ENCODE results near the gene TSHZ2. TPM values are rescaled to one million over a fixed set of nuclear protein-coding genes. Genes with fewer than 3 reads are reported as not detected.

TSHZ2 gene
- total RNA-seq, 1 donor from 2014 or later = 12.6 TPM

- intact Hi-C loops (cut with DNase I) = no loop called here
- Histone ChIP-seq H3K36me3 (no peaks in the 10 kb centered on the region), H3K27ac (no peak overlapping the region), H3K4me3 (no peak overlapping the region), H3K4me1 (peaks cover 11% of the 10 kb centered on the region), H3K9me3 (no peaks in the 10 kb centered on the region), H3K27me3 (ENCODE audit: low read depth) (no peaks in the 10 kb centered on the region)
- DNase-seq = no peak
- no peak for ATAC-seq
- TF ChIP-seq CTCF (IDR thresholded peaks at IDR 0.05) = no peak
Observed at GRCh38 chr20:52994184-52994970, 22.2 kb downstream of the TSHZ2 start.

GRCh38 chr20:52996130-52996529 lies 24.0 kb downstream of the TSHZ2 start:
- no peak for TF ChIP-seq CTCF (IDR thresholded peaks at IDR 0.05)
- Histone ChIP-seq H3K4me1 (peaks cover 11% of the 10 kb centered on the region), H3K4me3 (no peak overlapping the region), H3K27me3 (ENCODE audit: low read depth) (no peaks in the 10 kb centered on the region), H3K9me3 (no peaks in the 10 kb centered on the region), H3K27ac (no peak overlapping the region), H3K36me3 (no peaks in the 10 kb centered on the region)
- no peak for ATAC-seq
- intact Hi-C loops (cut with DNase I) = no loop called here
- no peak for DNase-seq

- Histone ChIP-seq H3K27me3 (ENCODE audit: low read depth) (no peaks in the 10 kb centered on the region), H3K36me3 (no peaks in the 10 kb centered on the region), H3K4me3 (no peak overlapping the region), H3K9me3 (no peaks in the 10 kb centered on the region), H3K27ac (no peak overlapping the region), H3K4me1 (peaks cover 11% of the 10 kb centered on the region)
- ATAC-seq (no peak), DNase-seq (no peak)
- intact Hi-C loops (cut with DNase I) = no loop called here
- TF ChIP-seq CTCF (IDR thresholded peaks at IDR 0.05) = no peak
Observed at GRCh38 chr20:52996658-52997057, 24.5 kb downstream of the TSHZ2 start.

GRCh38 chr20:52998268-52998667 lies 26.1 kb downstream of the TSHZ2 start:
- Histone ChIP-seq H3K27ac (no peak overlapping the region), H3K4me1 (no peaks in the 10 kb centered on the region), H3K9me3 (no peaks in the 10 kb centered on the region), H3K4me3 (no peak overlapping the region), H3K27me3 (ENCODE audit: low read depth) (no peaks in the 10 kb centered on the region), H3K36me3 (no peaks in the 10 kb centered on the region)
- ATAC-seq (no peak), DNase-seq (no peak)
- intact Hi-C loops (cut with DNase I) = no loop called here
- no peak for TF ChIP-seq CTCF (IDR thresholded peaks at IDR 0.05)

GRCh38 chr20:52999040-52999439 lies 26.9 kb downstream of the TSHZ2 start:
- ATAC-seq (no peak), DNase-seq (no peak)
- H3K4me3 ChIP-seq = no peak overlapping the region
- no peaks in the 10 kb centered on the region for H3K9me3 ChIP-seq
- no peaks in the 10 kb centered on the region for H3K36me3 ChIP-seq
- no peak for TF ChIP-seq CTCF (IDR thresholded peaks at IDR 0.05)
- H3K4me1 ChIP-seq = no peaks in the 10 kb centered on the region
- intact Hi-C loops (cut with DNase I) = no loop called here
- H3K27me3 ChIP-seq (ENCODE audit: low read depth) = no peaks in the 10 kb centered on the region
- no peak overlapping the region for H3K27ac ChIP-seq
